WTC11 (cell line): ENCODE results near the gene STUM. TPM values are rescaled to one million over a fixed set of nuclear protein-coding genes. Genes with fewer than 3 reads are reported as not detected.
A peak's percentile ranks its signal among the peaks of the same experiment; 100 is the strongest.

ENCODE experiments used
- ATAC-seq: fragments of 200-7000 bp; cut with Tn5 transposase; 2 replicates; pipeline ENCODE4 v1.10.0; 2021; ENCODE audit warnings: mild to moderate bottlenecking, moderate library complexity
- CTCF ChIA-PET: fragments of 300-600 bp; sonication (Branson Sonifier 250); formaldehyde crosslinking; loops from one replicate; lab custom pipeline; 2021; ENCODE audit warnings: antibody characterized with exemption; lab: Charles Lee
- POLR2A ChIA-PET: fragments of 350-600 bp; sonication (Branson Sonifier 250); formaldehyde crosslinking; loops from one replicate; lab custom pipeline; 2021; ENCODE audit warnings: antibody characterized with exemption; lab: Charles Lee
- DNase-seq: peaks from one replicate; pipeline ENCODE4 v3.0.0; 2021; ENCODE audit warnings: low spot score
- H3K27ac Mint-ChIP-seq: 2 replicates; pipeline ENCODE4 v1.8.0; 2021; ENCODE audit warnings: mixed read lengths
- H3K27me3 Mint-ChIP-seq: 2 replicates; pipeline ENCODE4 v1.8.0; 2021; ENCODE audit warnings: low read depth, mild to moderate bottlenecking, moderate library complexity, mixed read lengths
- H3K36me3 Mint-ChIP-seq: 2 replicates; pipeline ENCODE4 v1.8.0; 2021; ENCODE audit warnings: mixed read lengths
- H3K4me1 Mint-ChIP-seq: 2 replicates; pipeline ENCODE4 v1.8.0; 2022; ENCODE audit warnings: mixed read lengths
- H3K4me3 Mint-ChIP-seq: 2 replicates; pipeline ENCODE4 v1.8.0; 2021; ENCODE audit warnings: mild to moderate bottlenecking, moderate library complexity, mixed read lengths
- H3K9me3 Mint-ChIP-seq: 2 replicates; pipeline ENCODE4 v1.8.0; 2021; ENCODE audit warnings: mixed read lengths
- AFF4 ChIP-seq: sonication (generic); formaldehyde crosslinking; IDR thresholded peaks from 2 replicates; pipeline ENCODE4 v1.8.1; 2023; ENCODE audit warnings: mild to moderate bottlenecking, missing genetic modification reagents, borderline replicate concordance
- ATF1 ChIP-seq: sonication (generic); formaldehyde crosslinking; IDR thresholded peaks from 2 replicates; pipeline ENCODE4 v1.8.1; 2023; ENCODE audit warnings: mild to moderate bottlenecking, moderate library complexity, missing genetic modification reagents
- CREB1 ChIP-seq: sonication (generic); formaldehyde crosslinking; IDR thresholded peaks from 2 replicates; pipeline ENCODE4 v1.8.0; 2023; ENCODE audit warnings: mild to moderate bottlenecking, missing genetic modification reagents
- ELF4 ChIP-seq: sonication (generic); formaldehyde crosslinking; IDR thresholded peaks from 2 replicates; pipeline ENCODE4 v1.8.1; 2022; ENCODE audit warnings: low read depth, mild to moderate bottlenecking, moderate library complexity, missing genetic modification reagents
- FOXP1 ChIP-seq: sonication (generic); formaldehyde crosslinking; IDR thresholded peaks from 2 replicates; pipeline ENCODE4 v1.8.0; 2022; ENCODE audit warnings: missing genetic modification reagents, mild to moderate bottlenecking, moderate library complexity, borderline replicate concordance
- FOXP4 ChIP-seq: sonication (generic); formaldehyde crosslinking; IDR thresholded peaks from 2 replicates; pipeline ENCODE4 v1.8.0; 2022; ENCODE audit warnings: mild to moderate bottlenecking, missing genetic modification reagents
- HMGA2 ChIP-seq: fragments of 250-450 bp; sonication (Bioruptor Pico); IDR thresholded peaks from 2 replicates; pipeline ENCODE4 v1.4.0; 2021; ENCODE audit warnings: mild to moderate bottlenecking, moderate library complexity
- JUN ChIP-seq: sonication (generic); formaldehyde crosslinking; IDR thresholded peaks from 2 replicates; pipeline ENCODE4 v1.8.0; 2023; ENCODE audit warnings: mild to moderate bottlenecking, missing genetic modification reagents
- MLX ChIP-seq: sonication (generic); formaldehyde crosslinking; IDR thresholded peaks from 2 replicates; pipeline ENCODE4 v1.8.1; 2023; ENCODE audit warnings: mild to moderate bottlenecking, missing genetic modification reagents, moderate library complexity
- NR3C1 ChIP-seq: sonication (generic); formaldehyde crosslinking; conservative IDR thresholded peaks from 2 replicates; pipeline ENCODE4 v1.8.1; 2023; ENCODE audit warnings: low read depth, mild to moderate bottlenecking, missing genetic modification reagents
- PRRX2 ChIP-seq: fragments of 250-450 bp; sonication (Bioruptor Pico); IDR thresholded peaks from 2 replicates; pipeline ENCODE4 v1.8.0; 2021; ENCODE audit warnings: mild to moderate bottlenecking
- ZBTB21 ChIP-seq: sonication (generic); formaldehyde crosslinking; IDR thresholded peaks from 2 replicates; pipeline ENCODE4 v1.8.1; 2023; ENCODE audit warnings: mild to moderate bottlenecking, missing genetic modification reagents, borderline replicate concordance
- ZNF121 ChIP-seq: sonication (generic); formaldehyde crosslinking; IDR thresholded peaks from 2 replicates; pipeline ENCODE4 v1.8.0; 2023; ENCODE audit warnings: missing genetic modification reagents
- ZNF232 ChIP-seq: sonication (generic); formaldehyde crosslinking; IDR thresholded peaks from 2 replicates; pipeline ENCODE4 v1.8.0; 2022; ENCODE audit warnings: mild to moderate bottlenecking, missing genetic modification reagents
- ZNF416 ChIP-seq: fragments of 250-450 bp; sonication (Bioruptor Pico); IDR thresholded peaks from 2 replicates; pipeline ENCODE4 v1.9.0; 2021; ENCODE audit warnings: mild to moderate bottlenecking, inconsistent platforms
- ZNF423 ChIP-seq: fragments of 250-450 bp; sonication (Bioruptor Pico); IDR thresholded peaks from 2 replicates; pipeline ENCODE4 v2.1.2; 2022; ENCODE audit warnings: mild to moderate bottlenecking, moderate library complexity
- ZNF671 ChIP-seq: fragments of 250-450 bp; sonication (Bioruptor Pico); IDR thresholded peaks from 2 replicates; pipeline ENCODE4 v1.8.0; 2021; ENCODE audit warnings: mild to moderate bottlenecking
- total RNA-seq: library from RNA; stranded (reverse); gene quantifications from 3 replicates; pipeline ENCODE4 v1.2.3, GENCODE V29; 2021
- TF ChIP-seq, protein P1 (sequence below): fragments of 250-450 bp; sonication (Bioruptor Pico); IDR thresholded peaks from 2 replicates; pipeline ENCODE4 v1.9.0; 2021; ENCODE audit warnings: mild to moderate bottlenecking
- TF ChIP-seq, protein P2 (sequence below): fragments of 250-450 bp; sonication (Bioruptor Pico); IDR thresholded peaks from 2 replicates; pipeline ENCODE4 v1.9.0; 2021; ENCODE audit warnings: mild to moderate bottlenecking, borderline replicate concordance
- TF ChIP-seq, protein P3 (sequence below): sonication (generic); formaldehyde crosslinking; IDR thresholded peaks from 2 replicates; pipeline ENCODE4 v1.8.0; 2023; ENCODE audit warnings: missing genetic modification reagents

Gene STUM
- total RNA-seq, 1 experiment from 2014 or later = 2.5 TPM

DNA sequence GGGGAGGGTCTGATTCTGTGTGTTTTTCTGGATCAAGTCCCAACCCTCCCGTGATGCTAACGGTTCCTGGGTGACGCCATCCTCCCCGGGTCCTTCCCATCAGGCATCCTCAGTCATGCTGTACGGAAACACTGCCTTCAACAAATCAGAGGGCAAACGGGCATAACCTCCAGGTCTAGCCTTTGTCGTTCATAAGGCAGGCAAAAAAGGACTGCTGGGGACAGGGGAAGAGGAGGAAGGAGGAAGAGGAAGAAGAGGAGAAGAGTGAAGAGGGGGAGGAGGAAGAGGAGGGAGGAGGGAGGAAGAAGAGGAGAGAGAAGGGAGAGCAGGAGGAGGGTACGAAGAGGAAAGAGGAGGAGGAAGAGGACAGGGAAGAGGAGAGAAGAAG lies 106.1 kb downstream of the STUM start:
- Mint-ChIP-seq H3K4me3 (no peak overlapping the region), H3K9me3 (no peaks in the 10 kb centered on the region), H3K27ac (peak overlapping the region; percentile 99), H3K27me3 (no peaks in the 10 kb centered on the region; the same call in 1 of the 2 replicates), H3K36me3 (no peaks in the 10 kb centered on the region), H3K4me1 (peaks cover 71% of the 10 kb centered on the region)
- POLR2A ChIA-PET = no interaction called here
- DNase-seq = no peak
- CTCF ChIA-PET = interaction anchor here (0.5 to 1.8 kb wide), 16 partner anchors 8 to 322 kb away, joined by 3 to 8 read pairs (median 3); partner anchors contain the start of gene PARP1
- no peak for TF ChIP-seq PRRX2
- TF ChIP-seq AFF4 = no peak
- TF ChIP-seq ZNF671 (CRISPR knock-in tag) = no peak
- TF ChIP-seq MLX (CRISPR knock-in tag) = no peak
- TF ChIP-seq, protein P1, sequence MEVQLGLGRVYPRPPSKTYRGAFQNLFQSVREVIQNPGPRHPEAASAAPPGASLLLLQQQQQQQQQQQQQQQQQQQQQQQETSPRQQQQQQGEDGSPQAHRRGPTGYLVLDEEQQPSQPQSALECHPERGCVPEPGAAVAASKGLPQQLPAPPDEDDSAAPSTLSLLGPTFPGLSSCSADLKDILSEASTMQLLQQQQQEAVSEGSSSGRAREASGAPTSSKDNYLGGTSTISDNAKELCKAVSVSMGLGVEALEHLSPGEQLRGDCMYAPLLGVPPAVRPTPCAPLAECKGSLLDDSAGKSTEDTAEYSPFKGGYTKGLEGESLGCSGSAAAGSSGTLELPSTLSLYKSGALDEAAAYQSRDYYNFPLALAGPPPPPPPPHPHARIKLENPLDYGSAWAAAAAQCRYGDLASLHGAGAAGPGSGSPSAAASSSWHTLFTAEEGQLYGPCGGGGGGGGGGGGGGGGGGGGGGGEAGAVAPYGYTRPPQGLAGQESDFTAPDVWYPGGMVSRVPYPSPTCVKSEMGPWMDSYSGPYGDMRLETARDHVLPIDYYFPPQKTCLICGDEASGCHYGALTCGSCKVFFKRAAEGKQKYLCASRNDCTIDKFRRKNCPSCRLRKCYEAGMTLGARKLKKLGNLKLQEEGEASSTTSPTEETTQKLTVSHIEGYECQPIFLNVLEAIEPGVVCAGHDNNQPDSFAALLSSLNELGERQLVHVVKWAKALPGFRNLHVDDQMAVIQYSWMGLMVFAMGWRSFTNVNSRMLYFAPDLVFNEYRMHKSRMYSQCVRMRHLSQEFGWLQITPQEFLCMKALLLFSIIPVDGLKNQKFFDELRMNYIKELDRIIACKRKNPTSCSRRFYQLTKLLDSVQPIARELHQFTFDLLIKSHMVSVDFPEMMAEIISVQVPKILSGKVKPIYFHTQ (CRISPR knock-in tag) = no peak
- no peak for TF ChIP-seq HMGA2 (CRISPR knock-in tag)
- TF ChIP-seq ZBTB21 = no peak
- TF ChIP-seq CREB1 (CRISPR knock-in tag) = no peak
- ATAC-seq = no peak

DNA sequence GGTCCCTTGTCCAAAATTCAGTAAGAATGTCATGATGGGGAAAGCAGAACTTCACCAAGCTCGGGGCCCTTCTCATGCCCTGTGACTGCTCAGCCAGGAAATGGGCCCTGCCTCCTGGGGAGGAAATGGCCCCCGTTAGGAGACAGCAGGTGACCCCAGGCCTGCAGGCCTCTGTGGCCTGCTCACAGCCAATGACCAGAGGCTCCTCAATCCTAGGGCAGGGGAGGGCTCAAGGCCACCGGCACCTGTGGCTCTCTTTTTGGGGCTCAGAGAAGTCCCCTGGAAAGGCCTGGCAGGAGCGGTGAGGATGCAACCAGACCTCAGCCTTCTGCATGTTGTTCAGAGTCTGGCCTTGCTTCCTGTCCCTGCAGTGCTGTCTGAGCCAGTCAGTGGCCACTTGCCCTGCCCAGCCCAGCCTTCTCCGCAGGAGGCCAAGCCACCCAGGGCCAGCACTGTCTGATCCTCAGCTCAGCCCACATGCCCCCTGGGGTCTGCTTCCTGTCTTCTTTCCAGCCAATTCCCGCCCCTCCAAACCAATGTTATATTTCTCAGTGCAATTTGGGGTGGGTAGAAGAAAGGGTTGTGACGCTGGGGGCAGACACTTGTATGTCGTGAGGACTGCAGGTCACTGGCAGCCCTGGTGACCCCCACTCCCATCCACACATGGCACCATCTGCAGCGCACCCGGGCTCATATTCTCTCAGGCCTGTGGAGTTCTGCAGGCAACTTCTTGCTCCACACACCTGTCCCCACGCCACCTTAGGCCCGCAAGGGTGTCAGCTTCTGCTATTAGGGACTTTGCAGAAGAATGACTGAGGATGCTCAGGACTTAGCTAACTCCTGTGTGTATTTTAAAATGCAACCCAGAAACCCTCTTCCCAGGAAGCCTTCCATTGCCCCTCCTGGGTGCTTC lies 106.9 kb downstream of the STUM start:
- Mint-ChIP-seq H3K36me3 (no peaks in the 10 kb centered on the region), H3K4me3 (no peak overlapping the region), H3K27me3 (no peaks in the 10 kb centered on the region; the same call in 1 of the 2 replicates), H3K4me1 (peaks cover 68% of the 10 kb centered on the region), H3K27ac (peak overlapping the region; percentile 41; the same call in 1 of the 2 replicates), H3K9me3 (no peaks in the 10 kb centered on the region)
- ChIA-PET POLR2A (no interaction called here), CTCF (interaction anchor here (0.9 to 2.2 kb wide), 4 partner anchors 12 to 29 kb away, joined by 3 to 10 read pairs (median 6); no protein-coding TSS in a partner anchor)
- DNase-seq (peak; percentile 52), ATAC-seq (no peak)
- peak; percentile 94 for TF ChIP-seq ZNF121 (CRISPR knock-in tag)
- no peak for TF ChIP-seq ELF4 (CRISPR knock-in tag)
- no peak for TF ChIP-seq FOXP4
- no peak for TF ChIP-seq ZNF232 (CRISPR knock-in tag)
- no peak for TF ChIP-seq HMGA2 (CRISPR knock-in tag)
- TF ChIP-seq ATF1 (CRISPR knock-in tag) = no peak
- TF ChIP-seq, protein P2, sequence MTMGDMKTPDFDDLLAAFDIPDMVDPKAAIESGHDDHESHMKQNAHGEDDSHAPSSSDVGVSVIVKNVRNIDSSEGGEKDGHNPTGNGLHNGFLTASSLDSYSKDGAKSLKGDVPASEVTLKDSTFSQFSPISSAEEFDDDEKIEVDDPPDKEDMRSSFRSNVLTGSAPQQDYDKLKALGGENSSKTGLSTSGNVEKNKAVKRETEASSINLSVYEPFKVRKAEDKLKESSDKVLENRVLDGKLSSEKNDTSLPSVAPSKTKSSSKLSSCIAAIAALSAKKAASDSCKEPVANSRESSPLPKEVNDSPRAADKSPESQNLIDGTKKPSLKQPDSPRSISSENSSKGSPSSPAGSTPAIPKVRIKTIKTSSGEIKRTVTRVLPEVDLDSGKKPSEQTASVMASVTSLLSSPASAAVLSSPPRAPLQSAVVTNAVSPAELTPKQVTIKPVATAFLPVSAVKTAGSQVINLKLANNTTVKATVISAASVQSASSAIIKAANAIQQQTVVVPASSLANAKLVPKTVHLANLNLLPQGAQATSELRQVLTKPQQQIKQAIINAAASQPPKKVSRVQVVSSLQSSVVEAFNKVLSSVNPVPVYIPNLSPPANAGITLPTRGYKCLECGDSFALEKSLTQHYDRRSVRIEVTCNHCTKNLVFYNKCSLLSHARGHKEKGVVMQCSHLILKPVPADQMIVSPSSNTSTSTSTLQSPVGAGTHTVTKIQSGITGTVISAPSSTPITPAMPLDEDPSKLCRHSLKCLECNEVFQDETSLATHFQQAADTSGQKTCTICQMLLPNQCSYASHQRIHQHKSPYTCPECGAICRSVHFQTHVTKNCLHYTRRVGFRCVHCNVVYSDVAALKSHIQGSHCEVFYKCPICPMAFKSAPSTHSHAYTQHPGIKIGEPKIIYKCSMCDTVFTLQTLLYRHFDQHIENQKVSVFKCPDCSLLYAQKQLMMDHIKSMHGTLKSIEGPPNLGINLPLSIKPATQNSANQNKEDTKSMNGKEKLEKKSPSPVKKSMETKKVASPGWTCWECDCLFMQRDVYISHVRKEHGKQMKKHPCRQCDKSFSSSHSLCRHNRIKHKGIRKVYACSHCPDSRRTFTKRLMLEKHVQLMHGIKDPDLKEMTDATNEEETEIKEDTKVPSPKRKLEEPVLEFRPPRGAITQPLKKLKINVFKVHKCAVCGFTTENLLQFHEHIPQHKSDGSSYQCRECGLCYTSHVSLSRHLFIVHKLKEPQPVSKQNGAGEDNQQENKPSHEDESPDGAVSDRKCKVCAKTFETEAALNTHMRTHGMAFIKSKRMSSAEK (CRISPR knock-in tag) = no peak
- peak; percentile 90 for TF ChIP-seq ZNF423 (CRISPR knock-in tag)
- no peak for TF ChIP-seq ZNF416 (CRISPR knock-in tag)
- TF ChIP-seq JUN = no peak
- no peak for TF ChIP-seq NR3C1 (CRISPR knock-in tag)
- TF ChIP-seq, protein P3, sequence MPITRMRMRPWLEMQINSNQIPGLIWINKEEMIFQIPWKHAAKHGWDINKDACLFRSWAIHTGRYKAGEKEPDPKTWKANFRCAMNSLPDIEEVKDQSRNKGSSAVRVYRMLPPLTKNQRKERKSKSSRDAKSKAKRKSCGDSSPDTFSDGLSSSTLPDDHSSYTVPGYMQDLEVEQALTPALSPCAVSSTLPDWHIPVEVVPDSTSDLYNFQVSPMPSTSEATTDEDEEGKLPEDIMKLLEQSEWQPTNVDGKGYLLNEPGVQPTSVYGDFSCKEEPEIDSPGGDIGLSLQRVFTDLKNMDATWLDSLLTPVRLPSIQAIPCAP (CRISPR knock-in tag) = no peak
- no peak for TF ChIP-seq FOXP1 (CRISPR knock-in tag)
